IPS DF 4.7 (cell line): ENCODE measurements around the gene FRY.

Experiments used
- DNase-seq: peaks from one replicate; pipeline ENCODE4 v3.0.0-alpha.2; 2013; ENCODE audit warnings: low spot score; ENCODE audit errors: extremely low read depth

Gene FRY

DNA sequence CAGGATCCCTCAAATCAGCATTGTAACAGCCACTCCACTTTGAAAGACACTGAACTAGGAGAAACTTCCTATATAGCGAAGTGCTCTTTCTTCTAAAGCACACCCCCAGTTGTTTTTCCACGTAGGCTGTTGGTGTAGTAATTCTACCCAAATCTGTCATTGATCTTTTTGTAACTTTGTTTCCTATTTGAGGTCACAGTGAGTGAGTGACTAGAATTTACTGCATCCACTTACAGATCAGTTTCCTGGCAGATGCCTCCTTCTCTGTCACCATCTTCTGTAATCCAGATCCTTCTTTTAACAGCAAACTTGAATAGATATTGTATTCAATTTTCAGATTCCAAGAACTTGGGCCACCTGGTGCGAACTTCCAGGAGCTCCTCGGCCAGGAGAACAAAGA, 268.3 kb downstream of the FRY start:
- DNase-seq, result no peak

GRCh38 chr13:32300406-32300805, 268.8 kb downstream of the FRY start:
- no peak for DNase-seq

DNA sequence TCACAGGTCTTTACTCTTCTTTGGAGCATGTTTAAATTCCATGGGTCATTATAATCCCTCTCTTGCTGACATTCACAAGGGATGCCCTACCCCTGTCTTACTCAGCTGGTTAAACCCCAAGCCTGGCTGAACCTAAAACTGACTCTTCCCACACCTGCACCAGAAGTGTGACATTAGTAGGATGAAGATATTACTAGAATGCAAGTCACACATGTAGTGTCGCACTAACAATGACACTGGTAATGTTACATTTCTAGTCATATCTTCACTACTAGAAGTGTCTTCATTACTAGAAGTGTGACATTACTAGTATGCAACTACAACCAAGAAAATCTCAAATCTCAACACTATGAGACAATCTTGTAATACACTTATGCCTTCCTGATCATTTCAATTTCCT, 269.3 kb downstream of the FRY start:
- no peak for DNase-seq

GRCh38 chr13:32302461-32302860, 270.9 kb downstream of the FRY start:
- no peak for DNase-seq

DNA sequence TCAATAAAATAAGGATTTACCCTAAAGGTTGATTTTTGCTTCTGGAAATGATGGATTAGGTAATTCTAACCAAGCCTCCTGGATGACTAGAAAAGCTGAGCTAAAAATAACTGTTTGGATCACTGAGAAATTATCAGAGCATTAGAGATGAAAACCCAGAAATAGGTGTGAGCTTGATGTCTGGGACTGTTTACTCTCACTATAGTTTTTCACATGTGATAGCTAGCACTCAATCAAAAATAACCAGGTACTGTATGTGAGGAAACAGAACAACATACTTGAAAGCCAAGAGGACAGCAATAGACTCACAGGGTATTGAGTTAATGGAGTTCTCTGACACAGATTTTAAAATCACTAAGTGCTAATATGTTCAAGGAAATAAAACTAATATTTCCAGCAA, 274.1 kb downstream of the FRY start:
- DNase-seq, result no peak

DNA sequence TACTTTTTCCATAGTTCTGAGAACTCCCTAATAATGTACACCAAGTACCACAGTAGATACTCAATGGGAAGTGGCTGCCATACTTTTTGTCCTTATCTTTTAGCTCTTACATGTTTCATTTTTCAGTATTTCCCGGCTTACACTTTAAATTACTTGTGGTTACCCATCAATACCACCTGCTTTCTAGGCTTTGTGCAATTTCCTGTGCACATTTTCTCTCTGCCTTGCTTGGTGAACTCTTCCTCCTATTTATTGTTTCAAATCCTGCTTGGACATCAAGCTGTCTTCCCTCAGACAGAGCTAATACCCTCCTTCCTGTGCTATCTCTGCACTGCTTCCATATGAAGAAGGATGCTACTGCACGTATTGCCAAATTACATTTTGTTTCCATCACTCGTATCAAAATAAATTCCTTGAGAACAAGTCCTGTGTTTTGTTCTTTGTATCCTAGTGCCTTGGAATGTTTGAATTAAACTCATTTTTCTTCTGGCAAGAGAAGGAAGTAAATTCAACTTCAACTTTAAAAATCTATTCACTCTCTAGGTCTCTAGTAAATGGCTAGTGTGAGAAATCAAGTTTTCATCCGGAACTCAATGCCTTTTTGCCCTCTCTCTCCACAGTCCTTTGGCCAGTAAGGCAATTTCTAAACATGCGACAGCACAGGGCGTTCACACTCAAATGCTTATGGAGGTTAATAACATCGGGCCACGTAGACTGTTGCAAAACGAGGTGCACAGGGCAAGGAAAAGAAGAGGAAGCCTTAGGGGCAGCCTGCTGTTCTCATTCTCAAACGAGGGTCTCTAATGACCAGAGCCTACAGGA, 277.9 kb downstream of the FRY start:
- no peak for DNase-seq

- no peak for DNase-seq
Observed at GRCh38 chr13:32310134-32310706, 278.6 kb downstream of the FRY start.

DNA sequence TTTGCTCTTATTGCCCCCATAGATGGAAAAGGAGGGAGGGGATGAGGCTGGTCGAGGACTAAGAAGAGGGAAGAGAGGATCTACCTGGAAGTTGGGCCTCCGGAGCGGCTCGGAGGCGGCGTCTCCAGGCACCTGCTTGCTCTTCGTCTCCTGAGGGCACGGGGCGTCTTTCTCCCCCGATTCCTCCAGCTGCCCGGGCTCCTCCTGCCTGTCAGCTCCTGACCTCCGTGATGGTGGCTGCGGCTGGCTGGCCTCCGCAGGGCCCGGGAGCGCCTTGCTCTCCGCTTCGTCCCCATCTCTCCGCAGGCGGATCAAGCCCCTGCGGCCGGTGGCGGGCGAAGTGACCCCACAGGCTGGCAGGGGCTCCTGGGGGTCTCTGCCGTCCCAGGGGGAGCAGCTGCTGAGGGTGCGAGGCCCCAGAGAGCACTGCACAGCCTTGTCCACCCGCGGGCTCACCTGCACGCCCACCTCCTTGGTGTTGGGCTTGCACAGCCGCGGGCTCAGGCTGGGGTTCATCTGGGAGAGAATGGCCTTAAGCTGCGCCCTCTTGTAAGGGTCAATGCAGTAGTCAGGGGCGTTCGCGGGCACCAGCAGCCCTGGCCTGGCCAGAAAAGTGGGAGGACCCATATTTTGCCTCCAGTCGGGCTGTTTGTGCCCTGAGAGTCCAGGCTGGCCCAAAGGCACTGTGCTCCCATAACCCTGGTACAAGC, 279.8 kb downstream of the FRY start:
- no peak for DNase-seq

DNA sequence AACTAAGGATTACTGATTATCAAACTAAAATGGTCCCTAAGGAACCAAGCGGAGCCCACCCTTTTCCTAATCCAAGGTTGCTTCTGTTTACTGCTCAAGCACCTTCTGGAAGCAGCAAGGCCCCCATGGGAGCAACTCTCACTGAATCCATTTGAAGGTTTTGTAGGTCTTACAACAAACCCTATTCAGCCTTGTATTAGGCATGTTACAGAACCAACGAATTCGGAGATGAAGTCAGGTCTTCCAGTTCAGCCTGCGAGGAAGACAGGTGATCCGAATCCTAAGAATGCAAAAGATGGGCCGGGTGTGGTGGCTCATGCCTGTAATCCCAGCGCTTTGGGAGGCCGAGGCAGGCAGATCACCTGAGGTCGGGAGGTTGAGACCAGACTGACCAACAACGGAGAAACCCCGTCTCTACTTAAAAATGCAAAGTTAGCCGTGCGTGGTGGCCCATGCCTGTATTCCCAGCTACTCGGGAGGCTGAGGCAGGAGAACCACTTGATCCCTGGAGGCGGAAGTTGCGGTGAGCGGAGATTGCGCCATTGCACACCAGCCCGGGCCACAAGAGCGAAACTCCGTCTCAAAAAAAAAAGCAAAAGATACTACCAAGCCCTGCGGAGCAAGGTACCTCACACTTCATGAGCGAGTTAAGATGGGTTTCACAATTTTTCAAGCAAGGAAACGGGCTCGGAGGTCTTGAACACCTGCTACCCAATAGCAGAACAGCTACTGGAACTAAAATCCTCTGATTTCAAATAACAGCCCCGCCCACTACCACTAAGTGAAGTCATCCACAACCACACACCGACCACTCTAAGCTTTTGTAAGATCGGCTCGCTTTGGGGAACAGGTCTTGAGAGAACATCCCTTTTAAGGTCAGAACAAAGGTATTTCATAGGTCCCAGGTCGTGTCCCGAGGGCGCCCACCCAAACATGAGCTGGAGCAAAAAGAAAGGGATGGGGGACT, 283.0 kb downstream of the FRY start:
- no peak for DNase-seq

- no peak for DNase-seq
Observed at GRCh38 chr13:32315238-32316027, 283.9 kb downstream of the FRY start, which contains the start of the genes BRCA2 and ZAR1L. BRCA2 (plus strand) TSS chr13:32315508; CDS start chr13:32316461, 953 bp downstream. ZAR1L (minus strand) TSS chr13:32315363; CDS start chr13:32311925, 3,438 bp downstream.

DNA sequence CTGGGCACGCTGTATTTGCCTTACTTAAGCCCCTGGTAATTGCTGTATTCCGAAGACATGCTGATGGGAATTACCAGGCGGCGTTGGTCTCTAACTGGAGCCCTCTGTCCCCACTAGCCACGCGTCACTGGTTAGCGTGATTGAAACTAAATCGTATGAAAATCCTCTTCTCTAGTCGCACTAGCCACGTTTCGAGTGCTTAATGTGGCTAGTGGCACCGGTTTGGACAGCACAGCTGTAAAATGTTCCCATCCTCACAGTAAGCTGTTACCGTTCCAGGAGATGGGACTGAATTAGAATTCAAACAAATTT, 284.4 kb downstream of the FRY start:
- no peak for DNase-seq

GRCh38 chr13:32316501-32316900, 284.9 kb downstream of the FRY start:
- DNase-seq, result no peak

DNA sequence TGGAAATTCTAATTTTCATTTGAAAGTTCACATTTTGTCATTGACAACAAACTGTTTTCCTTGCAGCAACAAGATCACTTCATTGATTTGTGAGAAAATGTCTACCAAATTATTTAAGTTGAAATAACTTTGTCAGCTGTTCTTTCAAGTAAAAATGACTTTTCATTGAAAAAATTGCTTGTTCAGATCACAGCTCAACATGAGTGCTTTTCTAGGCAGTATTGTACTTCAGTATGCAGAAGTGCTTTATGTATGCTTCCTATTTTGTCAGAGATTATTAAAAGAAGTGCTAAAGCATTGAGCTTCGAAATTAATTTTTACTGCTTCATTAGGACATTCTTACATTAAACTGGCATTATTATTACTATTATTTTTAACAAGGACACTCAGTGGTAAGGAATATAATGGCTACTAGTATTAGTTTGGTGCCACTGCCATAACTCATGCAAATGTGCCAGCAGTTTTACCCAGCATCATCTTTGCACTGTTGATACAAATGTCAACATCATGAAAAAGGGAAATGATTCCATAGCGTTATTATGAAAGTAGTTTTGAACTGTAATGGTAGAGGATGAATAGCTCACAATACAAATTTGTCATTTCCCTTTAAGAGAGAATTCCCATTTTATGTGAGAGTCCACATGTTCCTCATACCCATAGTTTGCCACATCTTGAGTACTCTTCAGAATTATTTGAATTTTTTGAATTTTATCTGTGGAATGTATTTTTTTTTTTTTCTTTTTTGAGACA, 286.3 kb downstream of the FRY start:
- no peak for DNase-seq

DNA sequence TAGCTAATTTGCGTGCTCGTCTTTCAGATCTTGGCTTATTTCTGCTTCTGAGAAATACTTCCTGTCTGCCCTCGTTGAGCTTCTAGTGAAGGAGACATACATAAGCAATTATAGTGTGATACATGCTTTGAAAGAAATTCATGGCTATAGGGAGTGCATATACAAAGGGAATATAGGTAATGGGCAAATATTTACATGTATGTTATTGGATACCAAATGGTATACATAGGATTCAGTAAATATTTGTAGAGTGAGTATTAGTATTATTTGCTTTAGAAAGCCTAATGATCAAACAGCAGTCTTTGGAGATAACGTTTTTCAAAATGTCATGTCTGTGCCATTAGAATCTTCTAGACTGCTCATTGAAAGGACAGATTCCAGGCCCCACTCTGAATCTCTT, 289.0 kb downstream of the FRY start:
- DNase-seq, result no peak

DNA sequence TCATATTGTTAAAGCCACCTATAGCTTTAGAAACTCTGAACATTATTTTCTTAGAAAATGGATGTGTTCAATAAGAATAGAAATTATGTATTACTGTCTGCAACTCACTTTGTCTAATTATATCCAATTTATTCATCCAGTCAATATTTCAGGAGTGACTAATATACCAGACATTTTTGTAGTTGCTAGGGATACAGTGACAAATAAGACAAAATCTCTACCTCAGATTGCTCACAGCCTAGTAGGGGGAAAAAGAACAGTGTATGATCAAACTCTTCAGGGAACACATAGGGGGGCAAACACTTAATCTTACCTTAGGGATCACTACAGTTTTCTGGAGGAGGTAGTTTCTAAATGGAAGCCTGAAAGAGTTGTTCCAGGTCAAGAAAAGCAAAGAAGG, 292.3 kb downstream of the FRY start:
- DNase-seq, result no peak

DNA sequence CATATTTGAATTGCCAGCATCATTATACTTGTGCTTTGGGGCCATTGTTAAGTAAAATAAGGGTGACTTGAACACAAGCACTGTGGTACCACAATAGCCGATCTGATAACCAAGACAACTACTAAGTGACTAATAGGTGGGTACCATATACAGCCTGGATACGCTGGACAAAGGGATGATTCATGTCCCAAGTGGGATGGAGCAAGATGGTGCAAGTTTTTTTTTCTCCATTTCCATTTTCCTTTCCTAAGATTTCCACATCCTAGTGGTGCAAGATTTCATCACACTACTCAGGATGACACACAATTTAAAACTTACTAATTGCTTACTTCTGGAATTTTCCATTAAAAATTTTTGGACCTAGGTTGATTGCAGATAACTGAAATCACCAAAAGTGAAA, 298.9 kb downstream of the FRY start:
- DNase-seq, result no peak

DNA sequence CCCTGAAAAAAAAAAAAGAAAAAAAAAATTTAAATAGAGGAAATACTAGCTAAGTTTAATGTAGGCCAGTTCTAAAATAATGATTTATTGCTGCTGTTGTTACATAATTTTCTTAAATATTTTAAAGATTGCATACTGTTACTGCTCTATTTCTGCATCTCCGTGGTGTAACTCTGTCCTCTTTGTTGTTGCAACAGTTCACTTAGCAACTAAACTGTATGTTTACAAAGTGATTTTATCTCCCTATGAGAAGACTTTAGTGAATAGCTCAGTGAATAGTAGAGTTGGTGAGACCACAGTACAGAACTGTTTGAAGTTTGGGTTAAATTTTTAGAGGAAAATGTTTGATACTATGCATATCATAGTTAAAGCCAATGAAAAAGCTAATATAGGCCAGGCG, 303.1 kb downstream of the FRY start:
- no peak for DNase-seq

- DNase-seq, result no peak
Observed at GRCh38 chr13:32340914-32341313, 309.3 kb downstream of the FRY start.

DNA sequence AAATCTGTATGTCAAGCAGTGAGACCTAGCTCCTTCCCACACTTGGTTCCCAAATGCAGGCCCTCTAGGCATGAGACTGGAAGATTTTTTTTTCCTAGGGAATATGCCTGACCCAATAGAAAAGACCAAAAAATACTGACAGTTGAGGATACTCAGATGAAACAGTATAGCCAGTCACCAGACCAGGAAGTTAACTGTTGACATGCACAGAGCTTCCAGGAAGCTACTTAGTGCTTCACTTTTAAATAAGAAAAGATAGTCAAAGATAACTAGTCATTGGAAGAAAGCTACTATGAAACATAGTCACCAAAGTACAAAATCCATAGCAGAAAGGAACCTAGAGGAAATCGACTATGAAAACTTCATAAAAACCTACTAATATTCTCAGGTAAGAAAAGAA, 316.1 kb downstream of the FRY start:
- no peak for DNase-seq
